GM12878 (cell line): ENCODE measurements around the gene GALC. TPM values are rescaled to one million over a fixed set of nuclear protein-coding genes. Genes with fewer than 3 reads are reported as not detected.

Experiments
- ATAC-seq: fragments of 200-7000 bp; cut with Tn5 transposase; 3 replicates; pipeline ENCODE4 v1.9.1; 2020; ENCODE audit warnings: mild to moderate bottlenecking, moderate library complexity
- BruUV-seq: library from RNA; stranded (reverse); fragments of 400-500 nt; replicated peaks from 2 replicates; lab custom pipeline; 2021; lab: Mats Ljungman, UMichigan
- CTCF ChIA-PET: fragments of 300-600 bp; sonication (Branson Sonifier 250); formaldehyde crosslinking; extraction: SDS; loops from one replicate; lab custom pipeline; 2021; ENCODE audit warnings: inconsistent platforms; lab: Yijun Ruan, JAX
- POLR2A ChIA-PET: fragments of 350-600 bp; formaldehyde crosslinking; extraction: SDS; loops from one replicate; lab custom pipeline; 2021; ENCODE audit warnings: inconsistent platforms; lab: Charles Lee
- RAD21 ChIA-PET: fragments of 300-600 bp; sonication (Branson Sonifier 250); formaldehyde crosslinking; loops from one replicate; lab custom pipeline; 2023; ENCODE audit warnings: antibody characterized with exemption; ENCODE audit not compliant: unreplicated experiment; lab: Charles Lee
- SMC1A ChIA-PET: fragments of 300-600 bp; sonication (Branson Sonifier 250); formaldehyde crosslinking; loops from one replicate; lab custom pipeline; 2023; ENCODE audit not compliant: unreplicated experiment, uncharacterized antibody; lab: Charles Lee
- DNase-seq: peaks from one replicate; pipeline ENCODE4 v3.0.0-alpha.2; 2011; ENCODE audit warnings: low read depth, low spot score
- FAIRE-seq: peaks from 3 replicates; lab custom pipeline; 2011; peaks lifted over from hg19 to GRCh38; lab: Jason Lieb, UNC
- H2AFZ ChIP-seq: 2 replicates; pipeline ENCODE4 v1.6.0; 2011; ENCODE audit warnings: low read depth, low read length, control low read depth; ENCODE audit not compliant: control insufficient read depth
- H3K27ac ChIP-seq: 2 replicates; pipeline ENCODE4 v1.5.1; 2011; ENCODE audit warnings: control low read depth; ENCODE audit not compliant: control insufficient read depth, insufficient read depth
- H3K27me3 ChIP-seq, 2 experiments: replicated peaks in 1 of 2; 2 replicates each; pipeline versions ENCODE4 v1.6.0 to v1.6.1; 2011; ENCODE audit warnings: low read length in 1 of 2; ENCODE audit not compliant: control insufficient read depth in 2 of 2, insufficient read depth in 2 of 2
- H3K36me3 ChIP-seq, 2 experiments: 2 replicates each; pipeline ENCODE4 v1.5.1; 2011; ENCODE audit warnings: low read length in 1 of 2; ENCODE audit not compliant: control insufficient read depth in 2 of 2, insufficient read depth in 2 of 2
- H3K4me1 ChIP-seq: 2 replicates; pipeline ENCODE4 v1.6.1; 2011; ENCODE audit warnings: mild to moderate bottlenecking, low read length, moderate library complexity, mixed read lengths; ENCODE audit not compliant: control insufficient read depth, insufficient read depth
- H3K4me2 ChIP-seq: 2 replicates; pipeline ENCODE4 v1.6.0; 2011; ENCODE audit warnings: control low read depth; ENCODE audit not compliant: control insufficient read depth, insufficient read depth
- H3K4me3 ChIP-seq: fragments of 200-600 bp; sonication (generic); 2 replicates; pipeline ENCODE4 v1.5.1; 2016
- H3K79me2 ChIP-seq: 2 replicates; pipeline ENCODE4 v1.6.0; 2011; ENCODE audit warnings: low read length; ENCODE audit not compliant: control insufficient read depth, insufficient read depth
- H3K9ac ChIP-seq: 2 replicates; pipeline ENCODE4 v1.8.0; 2011; ENCODE audit warnings: low read length, control low read depth, mixed read lengths; ENCODE audit not compliant: control insufficient read depth, insufficient read depth
- H3K9me3 ChIP-seq: replicated peaks from 3 replicates; pipeline ENCODE4 v1.5.1; 2011; ENCODE audit warnings: mild to moderate bottlenecking, low read length; ENCODE audit not compliant: control insufficient read depth, insufficient read depth
- H4K20me1 ChIP-seq: 2 replicates; pipeline ENCODE4 v1.6.0; 2011; ENCODE audit not compliant: control insufficient read depth, insufficient read depth
- ATF3 ChIP-seq: IDR thresholded peaks from 2 replicates; pipeline ENCODE4 v1.6.1; 2011; ENCODE audit warnings: low read depth, mild to moderate bottlenecking, low read length, moderate library complexity, borderline replicate concordance; ENCODE audit errors: extremely low read depth
- BCLAF1 ChIP-seq: fragments of 450-650 bp; IDR thresholded peaks from 2 replicates; pipeline ENCODE4 v1.6.1; 2017; ENCODE audit warnings: antibody characterized with exemption, mild to moderate bottlenecking, moderate library complexity
- IRF5 ChIP-seq: fragments of 450-650 bp; IDR thresholded peaks from 2 replicates; pipeline ENCODE4 v1.6.1; 2017; ENCODE audit warnings: borderline replicate concordance
- RBBP5 ChIP-seq: fragments of 200-600 bp; sonication (generic); conservative IDR thresholded peaks from 2 replicates; pipeline ENCODE4 v1.6.1; 2016
- SMARCA5 ChIP-seq: fragments of 450-650 bp; IDR thresholded peaks from 2 replicates; pipeline ENCODE4 v1.6.1; 2017; ENCODE audit warnings: mild to moderate bottlenecking
- STAT1 ChIP-seq: fragments of 450-650 bp; conservative IDR thresholded peaks from 2 replicates; pipeline ENCODE4 v1.6.1; 2014; ENCODE audit warnings: antibody characterized with exemption, mild to moderate bottlenecking
- TCF7 ChIP-seq: IDR thresholded peaks from 2 replicates; pipeline ENCODE4 v1.6.1; 2014; ENCODE audit warnings: antibody characterized with exemption, borderline replicate concordance
- ZSCAN29 ChIP-seq: fragments of 450-650 bp; IDR thresholded peaks from 2 replicates; pipeline ENCODE4 v1.6.1; 2017; ENCODE audit warnings: mild to moderate bottlenecking, moderate library complexity
- WGBS: methylation state at CpG from one replicate; pipeline ENCODE4 v1.1.6; 2016; ENCODE audit warnings: low lambda C conversion rate; ENCODE audit not compliant: insufficient replicate concordance, insufficient coverage; ENCODE audit errors: missing lambda C conversion rate; 5-methylcytosine and 5-hydroxymethylcytosine counted together
- in situ Hi-C: fragments of 300-500 bp; cut with MboI; formaldehyde crosslinking; loops from 9 replicates; pipeline ENCODE4 v1.14.3; 2018; ENCODE audit warnings: mixed read lengths
- intact Hi-C: fragments of 100-400 bp; cut with micrococcal nuclease; formaldehyde crosslinking; loops from one replicate; pipeline ENCODE4 v1.14.2; 2022; ENCODE audit not compliant: unreplicated experiment
- polyA plus RNA-seq, 11 experiments: library from polyadenylated mRNA; depleted of rRNA in 4 of 11; unstranded in 6 of 11; stranded (reverse) in 5 of 11; fragments of >200 nt; fragmentation: Nextera tagmentation in 4 of 11; fragmentation: Illumina TruSeq in 1 of 11; extraction: Ambion mirVana in 4 of 11; extraction: Trizol in 1 of 11; gene quantifications; 1 replicate in 1 of 11; 2 replicates in 10 of 11; pipeline versions ENCODE4 v1.2.1 to v1.2.3, GENCODE V29; 2011 to 2016; ENCODE audit warnings: inconsistent platforms in 2 of 11, missing spikeins in 2 of 11, low read depth in 1 of 11
- total RNA-seq, 4 experiments: library from RNA; depleted of rRNA in 3 of 4; stranded (reverse); fragments of >200 nt in 3 of 4; fragmentation: Illumina TruSeq in 1 of 4; extraction: Trizol in 1 of 4; gene quantifications; 2 replicates each; pipeline versions ENCODE4 v1.2.1 to v1.2.3, GENCODE V29; 2013 to 2021
- TF ChIP-seq, protein P1 (sequence below): fragments of 450-650 bp; IDR thresholded peaks from 2 replicates; pipeline ENCODE4 v1.6.1; 2014; ENCODE audit warnings: mild to moderate bottlenecking
- TF ChIP-seq, protein P2 (sequence below): IDR thresholded peaks from 2 replicates; pipeline ENCODE4 v1.6.1; 2011; ENCODE audit warnings: borderline replicate concordance, low read depth, mild to moderate bottlenecking, moderate library complexity, mixed read lengths, low read length; ENCODE audit not compliant: insufficient read depth; ENCODE audit errors: extremely low read length

The GALC gene
- total and polyA plus RNA-seq, 10 of the 15 experiments (the other 5 are each of a cell fraction or from before 2014, with no cell fraction given): 1.3 to 14.0 (median 4.5) TPM

DNA sequence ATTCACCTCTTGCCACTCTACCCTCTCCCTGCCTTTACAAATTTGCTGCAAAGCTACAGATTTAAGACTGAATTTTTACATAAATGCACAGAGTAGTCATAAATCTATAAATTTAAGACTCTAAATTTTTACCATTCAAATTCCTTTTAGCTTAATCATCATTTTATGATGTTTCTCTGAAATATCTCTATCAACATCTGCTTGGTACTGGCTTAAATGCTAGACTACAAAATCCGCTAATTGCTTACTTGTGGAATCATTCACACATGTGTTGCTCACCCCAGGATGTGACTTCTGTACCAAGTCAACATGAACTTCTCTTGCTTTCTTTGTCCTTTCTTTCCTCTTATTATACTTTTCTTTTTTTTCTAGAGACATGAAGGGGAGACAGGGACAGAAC lies 109.2 kb downstream of the GALC start:
- no peak for FAIRE-seq
- no peaks in the 10 kb centered on the region for H3K27me3 ChIP-seq
- H3K27ac ChIP-seq: no peak overlapping the region
- no peak for ATAC-seq
- CTCF ChIA-PET: interaction anchor here (0.8 to 1.5 kb wide), 2 partner anchors 13 to 138 kb away, joined by 3 read pairs; no protein-coding TSS in a partner anchor
- BruUV-seq: no TSS peak
- no peaks in the 10 kb centered on the region for H3K4me1 ChIP-seq
- POLR2A ChIA-PET: no interaction called here
- no peaks in the 10 kb centered on the region; the same call in 2 of the 3 replicates for H3K9me3 ChIP-seq
- RAD21 ChIA-PET: no interaction called here
- H4K20me1 ChIP-seq: no peaks in the 10 kb centered on the region
- intact Hi-C loops: no loop called here
- no peak overlapping the region for H2AFZ ChIP-seq
- in situ Hi-C loops: no loop called here
- H3K79me2 ChIP-seq: no peaks in the 10 kb centered on the region
- WGBS: 13% methylated on average over 1 of the region's 1 CpG
- no peak overlapping the region for H3K4me3 ChIP-seq
- SMC1A ChIA-PET: interaction anchor here (0.6 to 1.3 kb wide), 3 partner anchors 10 to 37 kb away, joined by 3 to 4 read pairs (median 3); no protein-coding TSS in a partner anchor
- no peaks in the 10 kb centered on the region for H3K36me3 ChIP-seq
- DNase-seq: no peak
- H3K9ac ChIP-seq: no peak overlapping the region
- TF ChIP-seq SMARCA5: no peak
- TF ChIP-seq TCF7: no peak
- TF ChIP-seq ZSCAN29: no peak
- TF ChIP-seq RBBP5: no peak
- no peak for TF ChIP-seq ATF3
- no peak for TF ChIP-seq IRF5
- no peak for TF ChIP-seq STAT1
- TF ChIP-seq, protein P1, sequence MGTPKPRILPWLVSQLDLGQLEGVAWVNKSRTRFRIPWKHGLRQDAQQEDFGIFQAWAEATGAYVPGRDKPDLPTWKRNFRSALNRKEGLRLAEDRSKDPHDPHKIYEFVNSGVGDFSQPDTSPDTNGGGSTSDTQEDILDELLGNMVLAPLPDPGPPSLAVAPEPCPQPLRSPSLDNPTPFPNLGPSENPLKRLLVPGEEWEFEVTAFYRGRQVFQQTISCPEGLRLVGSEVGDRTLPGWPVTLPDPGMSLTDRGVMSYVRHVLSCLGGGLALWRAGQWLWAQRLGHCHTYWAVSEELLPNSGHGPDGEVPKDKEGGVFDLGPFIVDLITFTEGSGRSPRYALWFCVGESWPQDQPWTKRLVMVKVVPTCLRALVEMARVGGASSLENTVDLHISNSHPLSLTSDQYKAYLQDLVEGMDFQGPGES: no peak
- no peak for TF ChIP-seq BCLAF1
- TF ChIP-seq, protein P2, sequence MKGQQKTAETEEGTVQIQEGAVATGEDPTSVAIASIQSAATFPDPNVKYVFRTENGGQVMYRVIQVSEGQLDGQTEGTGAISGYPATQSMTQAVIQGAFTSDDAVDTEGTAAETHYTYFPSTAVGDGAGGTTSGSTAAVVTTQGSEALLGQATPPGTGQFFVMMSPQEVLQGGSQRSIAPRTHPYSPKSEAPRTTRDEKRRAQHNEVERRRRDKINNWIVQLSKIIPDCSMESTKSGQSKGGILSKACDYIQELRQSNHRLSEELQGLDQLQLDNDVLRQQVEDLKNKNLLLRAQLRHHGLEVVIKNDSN: no peak
- no peak overlapping the region for H3K4me2 ChIP-seq
